ENCODE data around the gene CACFD1. TPM values are rescaled to one million over a fixed set of nuclear protein-coding genes. Genes with fewer than 3 reads are reported as not detected.

CACFD1 gene
- polyA plus RNA-seq, 3 donors = 36.5 to 41.9 (median 38.4) TPM

DNA sequence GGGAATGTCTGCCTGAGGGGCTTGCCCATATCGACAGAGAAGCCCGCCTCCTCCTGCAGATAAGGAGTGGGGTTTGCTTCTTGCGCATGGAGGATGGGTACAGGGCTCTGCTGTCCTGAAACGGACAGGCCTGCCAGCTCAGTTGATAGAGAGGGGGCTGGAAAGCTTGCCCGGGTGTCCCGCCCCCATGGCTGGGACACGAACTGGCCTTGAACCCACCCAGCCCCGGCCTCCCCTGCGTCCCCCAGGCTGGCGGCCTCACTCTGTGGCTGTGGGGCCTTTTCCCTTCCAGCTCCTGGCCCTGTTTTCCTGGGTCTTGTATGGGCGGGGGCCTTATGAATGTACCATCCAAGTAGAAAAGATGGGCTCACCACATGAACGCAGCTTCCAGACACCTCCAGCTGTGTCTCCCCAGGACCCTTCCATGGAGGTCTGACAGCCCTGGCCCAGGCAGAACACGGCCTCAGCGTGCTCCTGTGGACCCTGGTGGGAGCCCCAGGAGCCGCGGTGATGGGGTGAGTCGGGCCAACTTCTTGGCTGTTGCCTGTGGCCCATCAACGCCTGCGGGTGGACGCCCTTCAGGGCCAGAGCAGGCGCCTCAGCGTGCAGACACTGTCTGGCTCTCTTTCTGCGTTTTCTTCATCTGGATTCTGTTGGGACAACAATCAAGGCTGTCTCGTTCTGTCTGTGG is 35.0 kb downstream of the CACFD1 start:
- DNase-seq = no peak

DNA sequence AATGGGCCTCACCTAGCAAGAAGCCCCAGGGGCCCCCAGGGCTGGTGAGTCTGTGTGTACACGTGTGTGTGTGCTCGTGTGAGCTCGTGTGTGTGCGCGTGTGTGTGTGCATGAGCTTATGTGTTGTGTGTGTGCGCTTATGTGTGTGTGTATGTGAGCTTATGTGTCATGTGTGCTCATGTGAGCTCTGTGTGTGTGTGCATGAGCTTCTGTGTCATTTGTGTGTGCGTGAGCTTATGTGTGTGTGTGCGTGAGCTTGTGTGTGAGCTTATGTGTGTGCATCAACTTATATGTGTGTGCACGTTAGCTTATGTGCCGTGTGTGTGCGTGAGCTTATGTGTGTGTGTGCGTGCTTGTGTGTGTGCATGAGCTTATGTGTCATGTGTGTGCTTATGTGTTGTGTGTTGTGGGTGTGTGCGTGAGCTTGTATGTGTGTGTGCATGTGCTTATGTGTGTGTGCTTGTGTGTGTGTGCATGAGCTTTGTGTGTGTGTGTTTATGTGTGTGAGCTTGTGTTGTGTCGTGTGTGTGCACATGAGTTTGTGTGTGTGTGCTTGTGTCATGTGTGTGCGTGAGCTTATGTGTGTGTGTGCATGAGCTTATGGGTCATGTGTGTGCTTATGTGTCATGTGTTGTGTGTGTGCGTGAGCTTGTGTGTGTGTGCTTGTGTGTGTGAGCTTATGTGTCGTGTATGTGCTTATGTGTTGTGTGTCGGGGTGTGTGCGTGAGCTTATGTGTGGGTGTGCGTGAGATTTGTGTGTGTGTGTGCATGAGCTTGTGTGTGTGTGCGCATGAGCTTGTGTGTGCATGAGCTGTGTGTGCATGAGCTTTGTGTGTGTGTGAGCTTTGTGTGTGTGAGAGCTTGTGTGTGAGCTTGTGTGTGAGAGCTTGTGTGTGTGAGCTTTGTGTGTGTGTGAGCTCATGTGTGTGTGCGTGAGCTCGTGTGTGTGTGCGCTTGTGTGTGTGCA is 35.8 kb downstream of the CACFD1 start:
- DNase-seq = no peak

DNA sequence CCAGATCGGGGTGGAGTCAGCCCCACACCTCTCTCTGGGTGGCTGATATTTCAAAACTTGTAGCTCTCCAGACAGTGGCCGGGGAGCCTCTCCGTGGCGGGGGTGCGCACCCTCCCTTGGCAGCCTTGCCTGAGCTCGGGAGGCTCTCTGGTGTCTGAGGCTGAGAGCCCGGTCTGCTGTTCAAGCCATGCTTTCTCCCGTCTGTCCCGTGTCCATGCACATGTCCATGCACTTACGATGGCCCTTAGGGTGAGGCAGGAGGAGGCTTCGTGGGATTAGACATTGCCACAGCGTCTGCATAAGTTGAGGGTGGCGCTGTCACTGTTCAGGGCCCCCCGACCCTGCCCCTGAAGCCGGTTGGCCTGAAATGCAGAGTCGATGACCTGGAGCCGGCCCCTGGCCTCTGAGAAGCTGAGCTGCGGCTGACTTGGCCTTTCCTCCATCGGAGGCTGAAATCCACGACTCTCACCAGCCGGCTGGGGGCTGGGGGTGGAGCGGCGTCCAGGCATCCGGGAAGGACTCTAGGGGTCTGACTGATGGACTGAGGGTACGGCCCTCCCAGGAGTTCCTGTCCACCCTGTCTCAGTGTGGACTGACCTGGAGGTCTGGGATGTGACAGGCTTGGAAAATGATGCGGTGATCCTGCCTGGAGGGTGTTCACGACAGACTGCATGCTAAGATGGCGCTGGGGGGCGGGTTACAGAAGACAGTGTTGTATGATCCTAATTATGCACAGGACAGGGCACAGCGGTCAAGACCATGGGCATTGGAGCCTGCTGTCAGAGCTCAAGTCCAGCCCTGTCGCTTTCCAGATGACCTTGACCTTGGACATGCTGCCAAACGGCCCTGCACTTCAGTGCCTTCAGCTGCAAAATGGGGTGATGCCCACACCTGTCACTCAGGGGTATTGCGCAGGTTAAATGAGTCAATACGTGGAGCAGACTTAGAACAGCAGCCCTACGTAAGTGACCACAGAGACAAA is 37.4 kb downstream of the CACFD1 start:
- DNase-seq = no peak

DNA sequence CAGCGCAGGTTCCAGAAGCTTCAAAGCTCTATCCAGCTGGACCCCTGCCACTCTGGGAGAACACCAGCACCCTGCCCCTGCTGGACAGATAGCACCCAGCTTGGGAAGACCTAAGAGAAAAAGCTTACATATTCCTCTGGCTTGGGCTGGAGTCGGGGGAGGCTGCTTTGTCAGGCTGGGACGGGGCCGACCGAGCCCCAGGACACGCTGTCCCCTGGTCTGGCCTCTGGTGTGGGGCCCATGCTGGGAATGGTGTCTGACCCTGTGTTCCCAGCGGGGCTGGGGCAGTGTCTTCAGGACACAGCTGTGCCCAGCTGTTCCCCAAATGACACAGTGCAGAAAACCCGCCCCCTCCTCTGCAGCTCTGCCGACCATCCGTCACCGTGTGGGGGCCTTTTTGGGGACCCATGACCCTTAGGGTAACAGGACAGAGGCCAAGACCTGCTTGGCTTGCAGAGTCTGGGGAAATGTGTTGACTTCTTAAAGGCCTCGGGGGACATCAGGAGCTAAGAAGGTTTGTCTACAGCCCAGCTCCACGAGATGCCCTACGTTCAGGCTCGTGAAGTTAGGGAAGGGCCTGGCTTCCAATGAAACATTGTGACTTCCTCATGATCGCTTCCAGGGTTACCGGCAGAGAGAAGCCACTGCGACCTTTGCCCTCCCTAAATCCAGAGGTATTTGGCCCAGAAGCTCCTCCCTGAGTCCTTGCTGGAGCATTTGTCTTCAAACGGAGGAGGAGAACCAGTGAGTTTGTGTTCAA is 39.5 kb downstream of the CACFD1 start:
- DNase-seq = no peak

DNA sequence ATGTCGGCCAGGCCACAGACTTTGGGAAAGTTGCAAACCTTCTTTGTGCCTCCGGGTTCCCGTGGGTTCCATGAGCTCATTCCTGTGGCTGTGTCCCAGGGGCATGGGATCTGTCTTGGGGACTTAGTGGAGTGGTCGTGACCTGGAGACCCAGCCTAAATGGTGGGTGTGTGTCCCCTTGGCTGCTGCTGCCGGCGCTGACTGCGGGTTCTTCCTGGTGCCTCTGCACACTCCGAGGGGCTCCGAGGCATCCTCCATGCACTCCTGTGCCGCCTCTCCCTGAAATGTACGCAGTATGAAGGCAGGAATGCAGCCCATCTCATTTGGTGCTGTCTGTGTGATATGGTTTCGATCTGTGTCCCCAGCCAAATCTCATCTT is 40.1 kb downstream of the CACFD1 start:
- DNase-seq = no peak

DNA sequence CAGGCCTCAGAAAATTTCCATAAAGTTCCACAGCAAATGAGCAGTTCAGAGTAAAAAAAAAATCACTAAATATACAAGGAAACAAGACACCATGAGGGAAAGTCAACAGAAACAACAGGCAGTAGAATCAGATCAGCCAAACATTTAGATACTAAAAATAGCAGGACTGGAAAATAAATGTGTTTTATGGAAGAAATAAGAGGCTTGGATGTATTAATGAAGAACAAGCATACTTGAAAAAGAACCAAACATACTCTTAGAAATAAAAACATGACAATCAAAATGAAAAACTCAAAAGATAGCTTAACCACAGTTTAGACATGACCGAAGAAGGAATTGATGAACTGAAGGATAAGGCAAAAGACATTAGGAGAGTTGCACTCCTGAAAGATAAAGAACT is 42.3 kb downstream of the CACFD1 start:
- no peak for DNase-seq

- no peak for DNase-seq
Measured at GRCh38 chr9:133505186-133505830, 45.5 kb downstream of the CACFD1 start.

DNA sequence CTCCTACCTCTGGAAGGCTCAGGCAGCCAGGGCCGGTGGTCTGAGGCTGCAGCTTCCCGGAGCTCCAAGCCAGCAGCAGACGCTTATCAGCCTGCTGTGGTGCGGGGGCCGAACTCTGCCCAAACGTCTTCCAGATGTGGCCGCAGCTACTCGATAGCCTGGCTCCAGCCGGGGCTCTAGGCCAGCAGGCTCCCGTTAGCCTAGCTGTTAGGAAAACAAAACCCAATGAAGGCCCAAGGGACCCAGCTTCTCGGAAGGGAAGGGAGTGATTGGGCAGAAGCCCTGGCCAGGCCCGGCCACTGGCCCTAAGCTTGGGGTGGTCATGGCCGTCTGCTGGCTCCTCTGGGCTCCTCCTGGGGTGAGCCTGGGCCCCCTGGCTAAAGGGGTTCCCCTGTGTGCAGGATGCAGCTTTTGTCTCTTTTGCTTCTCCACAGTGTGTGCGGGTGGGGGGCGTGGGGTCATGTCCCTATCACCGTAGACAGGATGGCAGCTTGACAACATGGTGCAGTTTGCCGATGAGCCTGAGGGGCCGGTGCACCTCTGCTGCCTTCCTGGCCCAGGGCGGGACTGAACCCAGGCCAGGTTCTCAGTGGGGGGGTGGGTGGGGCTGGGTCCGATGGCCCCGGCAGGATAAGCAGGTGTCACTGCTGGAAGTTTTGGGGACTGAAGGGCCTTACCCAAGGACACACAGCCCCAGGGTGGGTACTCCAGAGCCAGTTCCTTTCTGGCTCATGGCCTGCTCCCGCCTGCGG is 46.3 kb downstream of the CACFD1 start:
- no peak for DNase-seq

DNA sequence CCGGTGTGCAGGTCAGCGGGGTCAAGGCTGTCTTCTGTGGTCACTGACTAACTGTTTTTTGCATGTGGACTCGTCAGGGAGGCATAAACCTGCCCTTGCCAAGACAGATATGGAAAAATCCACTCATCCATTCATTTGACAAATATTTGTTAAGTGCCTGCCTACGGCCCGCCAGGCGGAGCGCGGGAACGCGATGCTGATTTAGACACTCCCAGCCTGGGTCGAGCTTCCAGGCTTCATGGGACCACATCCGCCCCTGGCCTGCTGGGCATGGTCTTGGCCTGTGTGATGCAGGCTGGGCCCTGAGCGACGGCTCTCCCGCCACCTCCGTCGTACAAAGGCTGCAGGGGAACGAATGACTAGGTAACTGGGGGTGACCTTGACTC is 46.9 kb downstream of the CACFD1 start:
- no peak for DNase-seq

DNA sequence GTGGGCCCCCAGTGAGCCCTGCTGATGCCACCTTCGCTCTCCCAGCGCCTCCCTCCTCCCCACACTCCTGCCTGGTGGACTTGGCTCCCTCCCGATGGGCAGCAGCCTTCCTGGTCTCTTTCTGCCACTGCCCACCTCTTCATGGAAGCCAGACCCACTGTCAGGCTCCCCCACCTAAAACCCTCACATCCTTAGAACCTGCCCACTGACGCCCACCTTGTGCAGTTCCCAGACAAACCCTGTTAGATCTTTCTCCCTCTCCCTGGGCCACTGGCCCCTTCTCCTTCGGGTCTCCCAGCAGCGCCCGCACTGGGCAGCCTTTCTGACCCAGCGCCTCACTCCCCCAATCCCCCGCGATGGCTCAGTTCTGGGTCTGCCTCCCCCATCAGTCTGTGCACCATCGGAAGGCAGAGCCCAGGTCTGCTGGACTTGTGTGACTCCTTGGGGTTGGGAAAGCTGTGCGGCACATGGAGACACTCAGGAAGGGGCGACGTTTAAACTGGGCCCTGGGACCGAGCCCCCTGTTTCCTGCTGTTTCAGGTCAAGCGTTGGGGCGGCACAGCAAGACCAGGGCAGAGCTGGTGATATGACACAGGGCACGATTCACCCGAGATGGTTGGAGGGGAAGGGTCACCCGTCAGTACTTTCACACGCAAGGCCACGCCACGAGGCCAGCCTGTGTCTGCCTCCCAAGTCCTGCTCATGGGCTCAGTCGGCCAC is 47.6 kb downstream of the CACFD1 start:
- no peak for DNase-seq

DNA sequence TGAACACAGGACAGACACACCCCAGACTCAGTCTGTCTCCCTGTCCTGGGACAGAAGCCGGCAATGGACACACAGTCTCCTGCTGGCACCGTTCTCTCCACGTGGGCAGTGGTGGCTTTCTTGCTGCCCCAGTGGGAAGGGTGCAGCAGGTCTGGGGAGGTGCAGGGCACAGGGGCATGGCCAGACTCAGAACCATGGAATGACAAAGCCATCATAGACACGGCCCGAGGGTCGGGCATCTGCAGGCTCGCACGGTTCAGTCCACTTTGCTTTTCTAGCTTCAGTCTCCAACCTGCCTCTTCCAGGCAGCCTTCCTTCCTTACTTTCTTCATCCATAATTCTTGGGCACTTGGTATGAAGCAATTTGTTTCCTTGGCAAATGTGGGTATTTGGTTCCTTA is 48.3 kb downstream of the CACFD1 start:
- no peak for DNase-seq

DNA sequence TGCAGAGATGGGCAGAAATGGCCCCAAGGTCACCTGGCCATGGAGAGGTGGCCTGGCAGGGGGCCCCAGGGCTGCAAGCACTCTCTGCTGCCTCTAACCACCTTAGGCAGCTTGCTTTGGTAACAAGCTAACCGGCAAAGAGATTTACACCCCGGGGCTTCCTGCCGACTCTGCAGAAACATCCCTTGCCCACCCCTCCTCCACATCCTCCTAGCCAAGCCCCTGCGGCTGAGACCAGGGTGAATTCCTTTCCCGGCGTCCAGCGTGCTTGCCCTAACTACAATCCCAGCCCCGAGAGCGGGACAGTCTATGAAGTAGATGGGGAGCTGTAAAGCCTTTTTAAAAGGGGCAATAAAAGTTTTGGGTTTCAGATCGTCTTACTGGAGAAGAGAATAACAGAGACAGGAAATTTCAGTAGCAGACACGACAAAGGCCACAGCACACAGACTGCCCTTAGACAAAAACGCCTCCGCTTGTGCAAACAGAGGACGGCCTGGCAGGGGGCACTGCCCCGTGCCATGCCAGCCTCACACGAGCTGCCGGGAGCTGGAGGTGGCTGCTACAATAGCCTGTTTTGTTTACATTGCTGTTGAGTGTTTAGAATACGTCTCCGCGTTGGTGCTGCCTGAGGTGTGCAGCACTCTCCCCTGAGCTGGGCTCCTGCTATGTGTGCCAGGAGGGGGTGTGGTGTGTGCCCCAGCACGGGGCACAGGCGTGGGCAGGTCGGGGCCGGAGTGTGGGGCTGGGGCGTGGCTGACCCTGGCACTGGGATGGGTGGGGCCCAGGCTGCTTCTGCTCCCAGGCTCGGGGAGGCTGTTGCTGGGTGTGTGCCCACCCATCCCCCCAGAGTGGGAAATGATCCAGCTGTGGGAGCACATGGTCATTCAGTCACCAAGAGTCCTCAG is 49.7 kb downstream of the CACFD1 start:
- DNase-seq = peak; percentile 81

DNA sequence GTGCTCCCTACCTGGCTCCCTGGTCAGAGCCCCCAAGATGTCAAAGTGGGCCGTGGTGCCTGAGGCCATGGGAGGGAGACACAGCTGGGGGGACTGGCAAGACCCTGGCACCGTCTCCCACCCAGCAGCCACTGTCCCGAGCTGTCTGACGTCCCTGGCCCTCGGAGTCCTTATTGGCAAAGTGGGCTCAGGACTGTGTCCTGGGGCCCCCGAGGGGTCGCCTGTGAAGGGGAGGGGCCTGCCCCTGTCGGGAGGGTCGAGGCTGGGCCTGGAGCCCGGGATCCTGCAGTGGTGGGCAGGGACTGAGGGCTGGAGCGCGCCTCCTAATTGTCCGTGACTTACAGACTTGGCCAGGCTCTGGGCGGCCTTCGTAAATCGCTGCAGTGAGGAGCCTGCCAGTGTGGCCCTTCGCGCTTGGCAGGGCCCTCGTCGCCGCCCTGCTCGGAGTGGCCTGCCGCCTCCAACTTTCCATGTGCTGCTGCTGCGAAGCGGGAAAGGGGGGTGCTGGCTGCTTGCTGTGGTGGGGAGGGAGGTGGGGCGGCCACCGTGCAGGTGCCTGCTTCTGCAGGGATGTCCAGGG is 51.2 kb downstream of the CACFD1 start:
- DNase-seq = no peak

GRCh38 chr9:133511607-133512006 is 51.8 kb downstream of the CACFD1 start:
- DNase-seq = no peak

GRCh38 chr9:133512253-133513213 is 52.8 kb downstream of the CACFD1 start:
- no peak for DNase-seq

Measured in renal pelvis (tissue), 4 donors.